CD4-positive, CD25-positive, alpha-beta regulatory T cell (primary cell): ENCODE measurements around the gene UFM1. TPM values are rescaled to one million over a fixed set of nuclear protein-coding genes. Genes with fewer than 3 reads are reported as not detected.
A peak's percentile ranks its signal among the peaks of the same experiment; 100 is the strongest.
"Not testable (repeated sequence)": the region's sequence is repeated elsewhere in the genome, so short reads cannot be mapped to it uniquely, and the experiment has no call there.

Experiments used
- ATAC-seq, 2 donors: fragments of 150-1000 bp; cut with Tn5 transposase; one replicate each; pipeline ENCODE4 v1.10.0; 2021; ENCODE audit warnings: low read depth in 2 of 2, moderate number of reproducible peaks in 2 of 2, moderate library complexity in 1 of 2
- DNase-seq, 3 donors: peaks; one replicate each; pipeline versions ENCODE4 v3.0.0 to v3.0.0-alpha.2; 2012 to 2022; ENCODE audit warnings: mixed read lengths in 1 of 3
- H3K27ac ChIP-seq: one replicate; pipeline ENCODE4 v1.7.0; 2013; ENCODE audit warnings: mild to moderate bottlenecking, low read length; ENCODE audit not compliant: insufficient read depth, poor library complexity, severe bottlenecking
- H3K27me3 ChIP-seq: one replicate; pipeline ENCODE4 v1.7.0; 2013; ENCODE audit warnings: low read length; ENCODE audit not compliant: control insufficient read depth, insufficient read depth
- H3K36me3 ChIP-seq: one replicate; pipeline ENCODE4 v1.7.0; 2013; ENCODE audit warnings: mild to moderate bottlenecking, low read length, moderate library complexity; ENCODE audit not compliant: control insufficient read depth, insufficient read depth
- H3K4me1 ChIP-seq: 2 replicates; pipeline ENCODE4 v1.7.0; 2013; ENCODE audit warnings: mild to moderate bottlenecking, low read length; ENCODE audit not compliant: insufficient read depth, control insufficient read depth, poor library complexity, severe bottlenecking
- H3K4me3 ChIP-seq: one replicate; pipeline ENCODE4 v1.7.0; 2013; ENCODE audit warnings: low read depth, mild to moderate bottlenecking, low read length, moderate library complexity
- H3K9me3 ChIP-seq, 2 experiments: 1 replicate in 1 of 2; 2 replicates in 1 of 2; pipeline ENCODE4 v1.7.0; 2013; ENCODE audit warnings: low read length in 2 of 2, mild to moderate bottlenecking in 1 of 2, moderate library complexity in 1 of 2; ENCODE audit not compliant: control insufficient read depth in 2 of 2
- H3K27ac Mint-ChIP-seq, 3 donors: one replicate each; pipeline ENCODE4 v1.8.0; 2020 to 2022; ENCODE audit warnings: mild to moderate bottlenecking in 3 of 3, mixed read lengths in 3 of 3, moderate library complexity in 2 of 3
- H3K27me3 Mint-ChIP-seq: one replicate; pipeline ENCODE4 v1.8.0; 2022; ENCODE audit warnings: mild to moderate bottlenecking, mixed read lengths
- H3K36me3 Mint-ChIP-seq: one replicate; pipeline ENCODE4 v1.8.0; 2020; ENCODE audit warnings: mixed read lengths
- H3K4me1 Mint-ChIP-seq, 4 donors: one replicate each; pipeline ENCODE4 v1.8.0; 2020 to 2022; ENCODE audit warnings: mixed read lengths in 4 of 4, mild to moderate bottlenecking in 1 of 4
- H3K4me3 Mint-ChIP-seq, 4 donors: one replicate each; pipeline ENCODE4 v1.8.0; 2020 to 2022; ENCODE audit warnings: mild to moderate bottlenecking in 4 of 4, mixed read lengths in 4 of 4, moderate library complexity in 3 of 4
- H3K9me3 Mint-ChIP-seq, 7 donors: one replicate each; pipeline ENCODE4 v1.8.0; 2020 to 2022; ENCODE audit warnings: mixed read lengths in 7 of 7, mild to moderate bottlenecking in 3 of 7, moderate library complexity in 2 of 7
- polyA plus RNA-seq, 4 donors: library from polyadenylated mRNA; unstranded; fragments of 300-500 nt; fragmentation: Illumina TruSeq; gene quantifications; one replicate each; pipeline ENCODE4 v1.2.3, GENCODE V29; 2021
- total RNA-seq: library from RNA; stranded (reverse); gene quantifications from one replicate; pipeline ENCODE4 v1.2.3, GENCODE V29; 2022

The UFM1 gene
- total and polyA plus RNA-seq, 5 donors from 2014 or later, result 45.9 to 65.5 (median 48.1) TPM

- H3K4me3 ChIP-seq, result peak overlapping the region; percentile 90
- peaks cover 6% of the 10 kb centered on the region for H3K36me3 Mint-ChIP-seq
- H3K4me3 Mint-ChIP-seq, result peak overlapping the region; percentile 95 to 98 (median 97)
- peaks cover 0 to 2% (median 0%) of the 10 kb centered on the region in 7 donors for H3K9me3 Mint-ChIP-seq
- peaks cover 5% of the 10 kb centered on the region for H3K27me3 Mint-ChIP-seq
- H3K4me1 Mint-ChIP-seq, result peaks cover 30 to 51% (median 34%) of the 10 kb centered on the region in 4 donors
- ATAC-seq, result peak in 1 of 2 donors; percentile 3
- peaks cover 18% of the 10 kb centered on the region for H3K36me3 ChIP-seq
- no peaks in the 10 kb centered on the region for H3K9me3 ChIP-seq
- H3K27ac ChIP-seq, result peak overlapping the region; percentile 91
- no peaks in the 10 kb centered on the region for H3K27me3 ChIP-seq
- peak in 2 of 3 donors; percentile 30 to 60 for DNase-seq
- peaks cover 27% of the 10 kb centered on the region for H3K4me1 ChIP-seq
- H3K27ac Mint-ChIP-seq, result peak overlapping the region; percentile 99 to 100 (median 99)
Measured at GRCh38 chr13:38350114-38350617, 515 bp downstream of the UFM1 start.

- peak overlapping the region in 1 of 3 donors; percentile 70 for H3K27ac Mint-ChIP-seq
- peaks cover 52% of the 10 kb centered on the region for H3K36me3 ChIP-seq
Measured at GRCh38 chr13:38355595-38356119, 6.0 kb downstream of the UFM1 start.

GRCh38 chr13:38358684-38359083, 9.0 kb downstream of the UFM1 start:
- no peaks in the 10 kb centered on the region for H3K9me3 ChIP-seq
- Mint-ChIP-seq H3K4me1 (peaks cover 7 to 29% (median 18%) of the 10 kb centered on the region in 4 donors), H3K27ac (peak overlapping the region in 1 of 3 donors; percentile 3), H3K9me3 (peaks cover 0 to 3% (median 0%) of the 10 kb centered on the region in 7 donors), H3K27me3 (no peaks in the 10 kb centered on the region), H3K4me3 (no peak overlapping the region), H3K36me3 (peaks cover 31% of the 10 kb centered on the region)
- H3K4me3 ChIP-seq, result no peak overlapping the region
- H3K27me3 ChIP-seq, result no peaks in the 10 kb centered on the region
- DNase-seq (no peak), ATAC-seq (no peak)
- no peak overlapping the region for H3K27ac ChIP-seq
- H3K4me1 ChIP-seq, result no peaks in the 10 kb centered on the region
- H3K36me3 ChIP-seq, result peaks cover 76% of the 10 kb centered on the region

More at GRCh38 chr13:38355595-38356119, 6.0 kb downstream of the UFM1 start:
- H3K9me3 Mint-ChIP-seq, result no peaks in the 10 kb centered on the region
- peaks cover 28 to 45% (median 38%) of the 10 kb centered on the region in 4 donors for H3K4me1 Mint-ChIP-seq
- Histone ChIP-seq H3K27ac (no peak overlapping the region), H3K4me3 (no peak overlapping the region), H3K9me3 (no peaks in the 10 kb centered on the region), H3K4me1 (peaks cover 13% of the 10 kb centered on the region), H3K27me3 (no peaks in the 10 kb centered on the region)
- no peaks in the 10 kb centered on the region for H3K27me3 Mint-ChIP-seq
- peaks cover 19% of the 10 kb centered on the region for H3K36me3 Mint-ChIP-seq
- H3K4me3 Mint-ChIP-seq, result no peak overlapping the region
- ATAC-seq (no peak), DNase-seq (no peak)

DNA sequence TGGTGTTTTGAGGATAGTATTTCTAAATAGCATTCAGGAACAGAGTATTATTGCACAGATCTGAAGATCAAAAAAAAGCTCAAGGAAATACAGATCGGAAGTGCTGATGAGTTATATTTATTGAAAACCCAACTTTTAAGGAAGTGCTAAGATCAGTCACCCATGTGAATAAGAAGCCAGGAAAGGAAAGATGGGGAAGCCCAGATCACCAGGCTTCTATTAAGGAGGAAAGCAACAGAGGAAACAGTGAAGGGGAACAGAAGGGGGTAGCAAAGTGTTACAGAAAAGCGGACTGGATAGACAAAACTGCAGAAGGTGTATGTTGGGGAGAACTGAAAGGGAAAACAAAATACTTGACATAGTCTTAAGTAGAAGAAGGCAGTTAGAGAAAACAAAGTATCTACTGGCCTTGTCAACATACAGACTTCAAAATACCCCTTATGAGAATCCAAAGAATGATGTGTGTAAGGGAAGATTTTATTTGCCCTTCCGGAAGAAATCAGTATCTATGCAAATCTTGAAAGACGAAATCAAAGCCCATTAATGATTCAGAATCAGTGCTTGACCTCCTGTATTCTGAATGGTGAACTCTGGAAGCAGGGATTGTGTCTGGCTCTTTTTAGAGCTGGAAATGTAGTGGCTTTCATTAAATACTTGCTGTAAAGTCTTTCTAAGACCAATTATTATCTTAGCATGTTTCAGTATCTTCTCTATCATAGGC, 12.1 kb downstream of the UFM1 start:
- Histone ChIP-seq H3K4me3 (no peak overlapping the region), H3K36me3 (peaks cover 48% of the 10 kb centered on the region), H3K4me1 (no peaks in the 10 kb centered on the region), H3K9me3 (no peaks in the 10 kb centered on the region), H3K27ac (no peak overlapping the region), H3K27me3 (no peaks in the 10 kb centered on the region)
- Mint-ChIP-seq H3K27me3 (no peaks in the 10 kb centered on the region), H3K4me3 (no peak overlapping the region), H3K27ac (peak overlapping the region in 1 of 3 donors; percentile 38), H3K4me1 (peaks cover 0 to 21% (median 14%) of the 10 kb centered on the region in 4 donors), H3K36me3 (peaks cover 22% of the 10 kb centered on the region), H3K9me3 (peaks cover 0 to 3% (median 0%) of the 10 kb centered on the region in 7 donors)
- DNase-seq (no peak), ATAC-seq (no peak)

DNA sequence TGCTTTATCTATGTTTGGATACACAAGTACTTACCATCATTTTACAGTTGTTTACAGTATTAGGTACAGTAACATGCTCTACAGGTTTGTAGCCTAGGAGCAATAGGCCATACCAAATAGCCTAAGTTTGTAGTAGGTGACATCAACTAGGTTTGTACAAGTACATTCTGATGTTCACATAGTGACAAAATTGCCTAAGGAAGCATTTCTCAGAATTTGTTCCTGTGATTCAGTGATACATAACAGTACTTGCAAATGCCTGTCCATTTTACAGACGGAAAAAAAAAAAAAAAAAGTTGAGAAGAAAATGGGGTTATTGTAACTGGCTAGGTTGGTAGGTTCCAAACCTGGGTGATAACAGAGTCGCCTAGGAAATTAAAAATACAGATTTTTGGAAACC, 13.6 kb downstream of the UFM1 start:
- Histone ChIP-seq H3K9me3 (no peaks in the 10 kb centered on the region), H3K4me3 (no peak overlapping the region), H3K36me3 (peaks cover 43% of the 10 kb centered on the region), H3K27ac (no peak overlapping the region), H3K4me1 (no peaks in the 10 kb centered on the region), H3K27me3 (no peaks in the 10 kb centered on the region)
- H3K4me1 Mint-ChIP-seq, result peaks cover 0 to 12% (median 10%) of the 10 kb centered on the region in 4 donors
- no peak overlapping the region for H3K4me3 Mint-ChIP-seq
- no peak overlapping the region for H3K27ac Mint-ChIP-seq
- ATAC-seq (no peak), DNase-seq (no peak)
- H3K27me3 Mint-ChIP-seq, result no peaks in the 10 kb centered on the region
- H3K9me3 Mint-ChIP-seq, result peaks cover 0 to 3% (median 0%) of the 10 kb centered on the region in 7 donors
- H3K36me3 Mint-ChIP-seq, result peaks cover 22% of the 10 kb centered on the region

DNA sequence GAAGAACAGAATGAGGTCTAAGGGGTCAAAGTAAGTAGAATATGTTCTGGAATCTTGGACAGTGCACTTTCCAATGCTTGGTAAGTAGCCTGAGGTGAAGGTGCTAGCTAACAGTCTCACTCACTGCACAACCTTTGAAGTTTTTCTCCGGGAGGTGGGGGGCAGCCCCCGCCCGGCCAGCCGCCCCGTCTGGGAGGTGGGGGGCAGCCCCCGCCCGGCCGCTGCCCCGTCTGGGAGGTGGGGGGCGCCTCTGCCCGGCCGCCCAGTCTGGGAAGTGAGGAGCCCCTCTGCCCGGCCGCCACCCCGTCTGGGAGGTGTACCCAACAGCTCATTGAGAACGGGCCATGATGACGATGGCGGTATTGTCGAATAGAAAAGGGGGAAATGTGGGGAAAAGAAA, 14.1 kb downstream of the UFM1 start:
- H3K27ac Mint-ChIP-seq, H3K4me1 Mint-ChIP-seq, H3K9me3 ChIP-seq, H3K27ac ChIP-seq, H3K4me3 Mint-ChIP-seq, H3K4me1 ChIP-seq, H3K4me3 ChIP-seq, ATAC-seq, DNase-seq, H3K9me3 Mint-ChIP-seq, H3K27me3 ChIP-seq, H3K27me3 Mint-ChIP-seq: not testable (repeated sequence)
- peaks cover 22% of the 10 kb centered on the region for H3K36me3 Mint-ChIP-seq
- H3K36me3 ChIP-seq, result peaks cover 41% of the 10 kb centered on the region

DNA sequence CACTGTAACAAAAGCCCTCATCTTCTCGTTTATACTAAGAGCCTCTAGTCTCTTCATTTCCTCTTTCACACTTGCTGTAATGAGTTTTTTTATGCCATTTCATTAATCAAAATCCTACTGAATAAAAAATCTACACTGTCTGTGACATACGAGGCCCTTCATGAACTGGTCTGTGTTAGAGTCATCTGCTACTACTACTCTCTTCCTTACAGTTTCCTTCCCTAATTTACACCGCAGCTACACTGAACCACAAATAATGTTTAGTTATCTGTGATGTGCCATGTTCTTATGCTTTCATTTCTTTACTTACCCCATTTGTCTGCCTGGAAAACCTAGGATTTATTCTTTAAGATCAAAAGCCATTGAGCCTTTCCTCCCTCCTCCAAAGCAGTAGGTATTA, 16.0 kb downstream of the UFM1 start:
- no peak overlapping the region for H3K27ac Mint-ChIP-seq
- DNase-seq, result no peak

More for the DNA sequence above, 16.0 kb downstream of the UFM1 start:
- no peak overlapping the region for H3K4me3 ChIP-seq
- Mint-ChIP-seq H3K9me3 (peaks cover 0 to 3% (median 0%) of the 10 kb centered on the region in 7 donors), H3K27me3 (no peaks in the 10 kb centered on the region), H3K36me3 (peaks cover 16% of the 10 kb centered on the region), H3K4me3 (no peak overlapping the region), H3K4me1 (peaks cover 0 to 5% (median 3%) of the 10 kb centered on the region in 4 donors)
- no peaks in the 10 kb centered on the region for H3K9me3 ChIP-seq
- no peak for ATAC-seq
- H3K36me3 ChIP-seq, result peaks cover 28% of the 10 kb centered on the region
- H3K4me1 ChIP-seq, result no peaks in the 10 kb centered on the region
- no peak overlapping the region for H3K27ac ChIP-seq
- H3K27me3 ChIP-seq, result no peaks in the 10 kb centered on the region
